Lower lobe of right lung (tissue), 2 donors: ENCODE data around the gene PLN. TPM values are rescaled to one million over a fixed set of nuclear protein-coding genes. Genes with fewer than 3 reads are reported as not detected.

Source experiments
- ATAC-seq, 2 donors: fragments of 200-7000 bp; cut with Tn5 transposase; one replicate each; pipeline ENCODE4 v1.9.1; 2020 to 2022; ENCODE audit warnings: mild to moderate bottlenecking in 2 of 2, moderate library complexity in 2 of 2
- DNase-seq: peaks from one replicate; pipeline ENCODE4 v3.0.0-alpha.2; 2020
- H3K27ac ChIP-seq: fragments of 200-600 bp; one replicate; pipeline ENCODE4 v1.8.0; 2022
- H3K27me3 ChIP-seq: fragments of 200-600 bp; one replicate; pipeline ENCODE4 v1.8.0; 2022; ENCODE audit warnings: low read depth
- H3K36me3 ChIP-seq: fragments of 200-600 bp; one replicate; pipeline ENCODE4 v1.8.0; 2022; ENCODE audit warnings: mild to moderate bottlenecking
- H3K4me1 ChIP-seq: fragments of 200-600 bp; one replicate; pipeline ENCODE4 v1.8.0; 2022
- H3K4me3 ChIP-seq: fragments of 200-600 bp; one replicate; pipeline ENCODE4 v1.8.0; 2022; ENCODE audit warnings: mild to moderate bottlenecking
- H3K9me3 ChIP-seq: fragments of 200-600 bp; one replicate; pipeline ENCODE4 v1.8.0; 2022
- intact Hi-C: fragments of 100-400 bp; cut with DNase I; formaldehyde crosslinking; loops from one replicate; pipeline ENCODE4 v1.11.0; 2022
- total RNA-seq: library from RNA; stranded (reverse); fragmentation: NEBNext Ultra II Directional; extraction: Animal tissue kit (Norgen Biotek cat#: 25700); gene quantifications from one replicate; pipeline ENCODE4 v1.2.1, GENCODE V29; 2021
- TF ChIP-seq, protein P1 (sequence below): fragments of 200-600 bp; IDR thresholded peaks from one replicate; pipeline ENCODE4 v1.8.0; 2022; ENCODE audit warnings: antibody characterized with exemption, mild to moderate bottlenecking
- donor health status: DM: no; HTN: yes; CAD: no; lungs with severe emphysema.

PLN gene
- total RNA-seq, 1 donor from 2014 or later = 7.5 TPM

DNA sequence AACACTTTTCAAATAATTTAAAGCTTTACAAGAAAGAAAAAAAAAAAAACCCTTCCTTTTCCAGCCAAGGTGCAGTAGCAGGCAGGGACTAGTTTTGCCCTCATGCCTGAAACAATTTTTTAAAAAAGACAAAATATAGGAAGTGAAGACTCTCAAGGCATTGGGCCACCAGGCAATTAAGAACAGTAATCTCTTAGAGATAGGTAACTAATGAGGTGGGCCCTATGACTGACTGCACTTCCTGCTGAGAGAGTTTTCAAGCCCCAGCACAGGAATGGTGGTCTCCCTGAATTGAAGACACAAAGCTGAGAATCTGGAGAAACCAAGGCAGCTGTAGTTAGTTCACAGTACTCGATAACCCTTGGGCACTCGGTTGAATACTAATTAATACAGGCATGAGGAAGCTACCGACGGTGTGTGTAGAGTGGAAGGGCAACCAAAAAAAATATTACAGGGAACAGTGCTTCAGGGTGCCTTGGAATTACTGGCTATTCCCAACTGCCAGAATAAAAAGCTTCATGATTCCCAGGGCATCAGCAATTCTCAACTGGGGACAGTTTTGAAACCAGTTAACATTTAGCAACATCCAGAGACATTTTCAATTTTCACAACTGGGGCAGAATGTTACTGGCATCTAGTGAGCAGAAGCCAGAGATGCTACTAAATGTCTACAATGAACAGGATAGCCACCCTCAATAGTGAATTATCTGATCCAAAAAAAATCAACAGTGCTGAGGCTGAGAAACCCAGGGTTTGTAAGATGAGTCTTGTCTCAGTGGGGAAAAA lies 36.0 kb upstream of the PLN start:
- intact Hi-C loops = no loop called here
- TF ChIP-seq, protein P1, sequence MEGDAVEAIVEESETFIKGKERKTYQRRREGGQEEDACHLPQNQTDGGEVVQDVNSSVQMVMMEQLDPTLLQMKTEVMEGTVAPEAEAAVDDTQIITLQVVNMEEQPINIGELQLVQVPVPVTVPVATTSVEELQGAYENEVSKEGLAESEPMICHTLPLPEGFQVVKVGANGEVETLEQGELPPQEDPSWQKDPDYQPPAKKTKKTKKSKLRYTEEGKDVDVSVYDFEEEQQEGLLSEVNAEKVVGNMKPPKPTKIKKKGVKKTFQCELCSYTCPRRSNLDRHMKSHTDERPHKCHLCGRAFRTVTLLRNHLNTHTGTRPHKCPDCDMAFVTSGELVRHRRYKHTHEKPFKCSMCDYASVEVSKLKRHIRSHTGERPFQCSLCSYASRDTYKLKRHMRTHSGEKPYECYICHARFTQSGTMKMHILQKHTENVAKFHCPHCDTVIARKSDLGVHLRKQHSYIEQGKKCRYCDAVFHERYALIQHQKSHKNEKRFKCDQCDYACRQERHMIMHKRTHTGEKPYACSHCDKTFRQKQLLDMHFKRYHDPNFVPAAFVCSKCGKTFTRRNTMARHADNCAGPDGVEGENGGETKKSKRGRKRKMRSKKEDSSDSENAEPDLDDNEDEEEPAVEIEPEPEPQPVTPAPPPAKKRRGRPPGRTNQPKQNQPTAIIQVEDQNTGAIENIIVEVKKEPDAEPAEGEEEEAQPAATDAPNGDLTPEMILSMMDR = no peak
- Histone ChIP-seq H3K27me3 (no peaks in the 10 kb centered on the region), H3K36me3 (no peaks in the 10 kb centered on the region), H3K27ac (no peak overlapping the region), H3K4me1 (no peaks in the 10 kb centered on the region), H3K9me3 (no peaks in the 10 kb centered on the region), H3K4me3 (no peak overlapping the region)
- DNase-seq (no peak), ATAC-seq (no peak)

DNA sequence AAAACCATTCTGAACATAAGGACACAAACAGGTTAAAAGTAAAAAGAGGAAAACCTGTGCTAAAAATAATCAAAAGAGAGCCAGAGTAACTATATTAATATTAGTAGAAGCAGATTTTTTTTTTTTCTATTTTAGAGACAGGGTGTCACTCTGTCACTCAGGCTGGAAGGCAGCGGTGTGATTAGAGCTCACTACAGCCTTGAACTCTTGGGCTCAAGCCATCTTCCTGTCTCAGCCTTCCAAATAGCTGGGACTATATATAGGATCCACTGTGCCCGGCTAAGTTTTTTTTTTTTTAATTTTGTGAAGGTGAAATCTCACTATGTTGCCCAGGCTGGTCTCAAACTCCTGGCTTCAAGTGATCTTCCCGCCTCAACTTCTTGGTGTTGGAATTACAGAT lies 33.4 kb upstream of the PLN start:
- no peaks in the 10 kb centered on the region for H3K36me3 ChIP-seq
- H3K27me3 ChIP-seq = no peaks in the 10 kb centered on the region
- H3K4me3 ChIP-seq = no peak overlapping the region
- intact Hi-C loops = no loop called here
- no peaks in the 10 kb centered on the region for H3K4me1 ChIP-seq
- DNase-seq (no peak), ATAC-seq (no peak)
- no peak overlapping the region for H3K27ac ChIP-seq
- H3K9me3 ChIP-seq = no peaks in the 10 kb centered on the region
- TF ChIP-seq, protein P1 = no peak

DNA sequence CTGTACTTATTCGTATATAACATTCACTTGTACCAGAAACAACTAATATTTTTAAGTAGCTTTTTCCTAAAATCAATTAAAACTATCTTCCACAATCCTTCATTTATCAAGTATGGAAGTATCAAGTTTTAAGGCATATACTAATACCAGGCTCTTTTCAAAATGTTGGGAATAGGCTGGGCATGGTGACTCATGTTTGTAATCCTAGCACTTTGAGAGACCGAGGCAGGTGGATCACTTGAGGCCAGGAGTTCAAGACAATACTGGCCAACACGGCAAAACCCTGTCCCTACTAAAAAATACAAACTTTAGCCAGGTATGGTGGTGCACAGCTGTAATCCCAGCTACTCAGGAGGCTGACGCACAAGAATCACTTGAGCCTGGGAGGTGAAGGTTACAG lies 25.7 kb upstream of the PLN start:
- no peak for ATAC-seq

DNA sequence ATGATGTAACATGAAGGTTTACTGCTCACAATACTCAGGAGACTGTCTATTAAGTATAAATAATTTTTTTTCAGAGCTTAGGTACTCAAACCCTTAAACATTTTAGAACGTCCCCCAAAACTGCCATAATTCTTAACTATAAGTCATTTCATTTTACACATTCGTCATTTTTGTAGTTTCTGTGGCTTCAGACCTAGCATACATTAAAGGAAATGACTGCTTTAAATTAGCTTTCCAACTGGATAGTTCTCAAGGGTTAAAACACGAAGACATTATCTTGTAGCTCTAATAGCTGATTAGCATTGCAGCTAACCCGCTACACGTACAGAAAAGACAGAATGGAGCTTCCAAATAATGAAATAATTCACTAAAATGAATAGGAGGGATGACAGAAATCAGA lies 24.9 kb upstream of the PLN start:
- DNase-seq (no peak), ATAC-seq (no peak)
- no peaks in the 10 kb centered on the region for H3K9me3 ChIP-seq
- TF ChIP-seq, protein P1 = no peak
- no peaks in the 10 kb centered on the region for H3K4me1 ChIP-seq
- peaks cover 7% of the 10 kb centered on the region for H3K36me3 ChIP-seq
- H3K4me3 ChIP-seq = no peak overlapping the region
- no peaks in the 10 kb centered on the region for H3K27me3 ChIP-seq
- intact Hi-C loops = no loop called here
- H3K27ac ChIP-seq = no peak overlapping the region

More for the DNA sequence above, 25.7 kb upstream of the PLN start:
- TF ChIP-seq, protein P1 = no peak
- H3K27me3 ChIP-seq = no peaks in the 10 kb centered on the region
- no peak for DNase-seq
- H3K27ac ChIP-seq = no peak overlapping the region
- H3K9me3 ChIP-seq = no peaks in the 10 kb centered on the region
- intact Hi-C loops = no loop called here
- H3K4me1 ChIP-seq = no peaks in the 10 kb centered on the region
- H3K36me3 ChIP-seq = peaks cover 7% of the 10 kb centered on the region
- H3K4me3 ChIP-seq = no peak overlapping the region

DNA sequence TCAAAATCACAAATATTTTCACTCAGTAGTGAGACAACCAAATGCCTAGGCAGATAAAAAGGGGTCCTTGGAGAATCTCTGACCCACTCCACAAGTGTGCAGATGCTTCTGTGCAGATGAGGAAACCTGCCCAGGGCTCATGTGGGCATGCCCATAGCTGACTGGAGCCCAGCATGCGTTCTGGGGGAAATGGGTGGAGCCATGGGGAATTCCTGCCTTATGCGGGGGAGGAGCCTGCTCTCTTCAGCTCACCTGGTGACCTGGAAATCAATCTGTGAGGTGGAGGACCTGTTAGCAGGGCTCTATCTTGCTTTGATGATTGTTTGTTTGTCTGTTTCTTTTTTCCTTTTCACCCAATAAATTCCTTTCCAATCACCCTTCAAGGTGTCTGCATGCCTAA lies 23.4 kb upstream of the PLN start:
- H3K36me3 ChIP-seq = peaks cover 7% of the 10 kb centered on the region
- H3K4me3 ChIP-seq = no peak overlapping the region
- H3K4me1 ChIP-seq = no peaks in the 10 kb centered on the region
- no peaks in the 10 kb centered on the region for H3K9me3 ChIP-seq
- DNase-seq (no peak), ATAC-seq (no peak)
- H3K27me3 ChIP-seq = no peaks in the 10 kb centered on the region
- intact Hi-C loops = no loop called here
- no peak overlapping the region for H3K27ac ChIP-seq
- TF ChIP-seq, protein P1 = no peak
